Body of pancreas (tissue), 4 donors: ENCODE measurements around the gene ZNF546.

Experiments
- POLR2A ChIP-seq, 3 donors: fragments of 450-650 bp; IDR thresholded peaks; one replicate each; pipeline ENCODE4 v1.6.1; 2016; ENCODE audit warnings: antibody characterized with exemption in 3 of 3, mild to moderate bottlenecking in 2 of 3
- TF ChIP-seq, protein P1 (sequence below), 7 experiments: fragments of 450-650 bp in 4 of 7; fragments of 200-600 bp in 3 of 7; sonication (generic) in 3 of 7; IDR thresholded peaks; one replicate each; pipeline ENCODE4 v1.5.1; 2016 to 2019; ENCODE audit warnings: antibody characterized with exemption in 7 of 7

DNA sequence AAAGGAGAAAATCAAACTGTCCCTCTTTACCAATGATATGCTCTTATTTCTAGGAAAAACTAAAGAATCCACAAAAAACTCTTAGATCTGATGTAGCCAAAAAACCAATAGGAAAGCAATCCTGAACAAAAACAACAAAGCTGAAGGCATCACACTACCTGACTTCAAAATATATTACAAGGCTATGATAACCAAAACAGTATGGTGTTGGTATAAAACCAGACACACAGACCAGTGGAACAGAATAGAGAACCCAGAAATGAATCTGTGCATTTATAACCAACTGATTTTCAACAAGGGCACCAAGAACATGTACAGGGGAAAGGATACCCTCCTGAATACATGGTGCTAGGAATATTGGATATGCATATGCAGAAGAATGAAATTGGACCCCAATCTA is 9.7 kb upstream of the ZNF546 start:
- TF ChIP-seq, protein P1, sequence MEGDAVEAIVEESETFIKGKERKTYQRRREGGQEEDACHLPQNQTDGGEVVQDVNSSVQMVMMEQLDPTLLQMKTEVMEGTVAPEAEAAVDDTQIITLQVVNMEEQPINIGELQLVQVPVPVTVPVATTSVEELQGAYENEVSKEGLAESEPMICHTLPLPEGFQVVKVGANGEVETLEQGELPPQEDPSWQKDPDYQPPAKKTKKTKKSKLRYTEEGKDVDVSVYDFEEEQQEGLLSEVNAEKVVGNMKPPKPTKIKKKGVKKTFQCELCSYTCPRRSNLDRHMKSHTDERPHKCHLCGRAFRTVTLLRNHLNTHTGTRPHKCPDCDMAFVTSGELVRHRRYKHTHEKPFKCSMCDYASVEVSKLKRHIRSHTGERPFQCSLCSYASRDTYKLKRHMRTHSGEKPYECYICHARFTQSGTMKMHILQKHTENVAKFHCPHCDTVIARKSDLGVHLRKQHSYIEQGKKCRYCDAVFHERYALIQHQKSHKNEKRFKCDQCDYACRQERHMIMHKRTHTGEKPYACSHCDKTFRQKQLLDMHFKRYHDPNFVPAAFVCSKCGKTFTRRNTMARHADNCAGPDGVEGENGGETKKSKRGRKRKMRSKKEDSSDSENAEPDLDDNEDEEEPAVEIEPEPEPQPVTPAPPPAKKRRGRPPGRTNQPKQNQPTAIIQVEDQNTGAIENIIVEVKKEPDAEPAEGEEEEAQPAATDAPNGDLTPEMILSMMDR (IDR thresholded peaks at IDR 0.05): no peak
- TF ChIP-seq POLR2A (IDR thresholded peaks at IDR 0.05): no peak
